Breast epithelium (tissue), 4 donors: ENCODE results near the gene BLOC1S3. TPM values are rescaled to one million over a fixed set of nuclear protein-coding genes. Genes with fewer than 3 reads are reported as not detected.

Experiments
- DNase-seq, 2 donors: peaks; one replicate each; pipeline ENCODE4 v3.0.0-alpha.2; 2019; ENCODE audit warnings: low spot score in 2 of 2
- H3K27ac ChIP-seq, 2 donors: fragments of 200-600 bp; sonication (generic) in 1 of 2; one replicate each; pipeline ENCODE4 v1.5.1; 2016 to 2019; ENCODE audit warnings: mild to moderate bottlenecking in 1 of 2
- H3K27me3 ChIP-seq, 2 donors: fragments of 200-600 bp; sonication (generic) in 1 of 2; one replicate each; pipeline versions ENCODE4 v1.5.1 to v1.6.0; 2017 to 2019; ENCODE audit warnings: control low read depth in 1 of 2, mild to moderate bottlenecking in 1 of 2
- H3K36me3 ChIP-seq: fragments of 200-600 bp; one replicate; pipeline ENCODE4 v1.5.1; 2019
- H3K4me1 ChIP-seq, 2 donors: fragments of 200-600 bp; sonication (generic); one replicate each; pipeline ENCODE4 v1.5.1; 2016 to 2019; ENCODE audit warnings: control low read depth in 1 of 2
- H3K4me3 ChIP-seq, 3 donors: fragments of 200-600 bp; sonication (generic); 1 replicate in 2 of 3; 2 replicates in 1 of 3; pipeline ENCODE4 v1.5.1; 2016 to 2019; ENCODE audit warnings: mild to moderate bottlenecking in 3 of 3, moderate library complexity in 2 of 3
- H3K9me3 ChIP-seq, 2 donors: fragments of 200-600 bp; sonication (generic) in 1 of 2; one replicate each; pipeline ENCODE4 v1.5.1; 2016 to 2019; ENCODE audit warnings: control low read depth in 1 of 2
- POLR2A ChIP-seq: fragments of 450-650 bp; IDR thresholded peaks from one replicate; pipeline ENCODE4 v1.6.1; 2016; ENCODE audit warnings: antibody characterized with exemption, mild to moderate bottlenecking, moderate library complexity
- POLR2AphosphoS5 ChIP-seq, 3 donors: sonication (generic); formaldehyde crosslinking; IDR thresholded peaks; one replicate each; pipeline ENCODE4 v1.6.1; 2017; ENCODE audit warnings: antibody characterized with exemption in 3 of 3
- intact Hi-C: fragments of 100-400 bp; cut with DNase I; formaldehyde crosslinking; loops from one replicate; pipeline ENCODE4 v1.15.1; 2023; ENCODE audit warnings: low total_unique reads
- total RNA-seq, 3 donors: library from RNA; depleted of rRNA; stranded (reverse); fragments of >200 nt; gene quantifications; one replicate each; pipeline ENCODE4 v1.1.0, GENCODE V29; 2016
- TF ChIP-seq, protein P1 (sequence below), 3 donors: fragments of 450-650 bp; IDR thresholded peaks; one replicate each; pipeline ENCODE4 v1.5.1; 2016 to 2017; ENCODE audit warnings: antibody characterized with exemption in 3 of 3, mild to moderate bottlenecking in 3 of 3, moderate library complexity in 3 of 3

Gene BLOC1S3
- total RNA-seq, 3 donors from 2014 or later, result 10.2 to 13.0 (median 10.6) TPM

DNA sequence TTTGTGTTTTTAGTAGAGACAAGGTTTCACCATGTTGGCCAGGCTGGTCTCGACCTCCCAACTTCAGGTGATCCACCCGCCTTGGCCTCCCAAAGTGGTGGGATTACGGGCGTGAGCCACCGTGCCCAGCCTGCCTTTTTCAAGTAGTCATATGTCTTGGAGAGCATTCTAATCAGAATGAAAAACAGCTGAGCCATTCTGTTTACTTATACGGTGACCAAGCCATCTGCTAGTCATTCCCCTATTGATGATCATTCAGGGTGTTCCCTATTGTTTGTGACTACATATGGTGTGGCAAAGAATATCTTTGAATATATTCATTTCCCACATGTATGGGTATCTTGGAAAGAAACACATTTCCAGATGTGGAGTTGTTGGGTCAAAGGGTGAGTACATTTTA, 17.2 kb downstream of the BLOC1S3 start:
- intact Hi-C loops, result no loop called here
- DNase-seq, result no peak

DNA sequence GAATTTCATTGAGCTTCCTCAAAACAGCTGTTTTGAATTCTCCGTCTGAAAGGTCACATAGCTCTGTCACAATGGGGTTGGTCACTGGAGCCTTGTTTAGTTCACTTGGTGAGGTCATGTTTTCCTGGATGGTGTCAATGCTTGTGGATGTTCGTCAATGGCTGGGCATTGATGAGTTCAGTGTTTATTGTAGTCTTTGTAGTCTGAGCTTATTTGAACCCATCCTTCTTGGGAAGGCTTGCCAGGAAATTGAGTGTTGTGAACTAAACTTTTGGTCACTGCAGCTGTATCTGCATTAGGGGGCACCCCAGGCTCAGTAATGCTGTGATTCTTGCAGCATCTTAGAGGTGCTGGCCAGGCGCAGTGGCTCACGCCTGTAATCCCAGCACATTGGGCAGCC, 22.0 kb downstream of the BLOC1S3 start:
- Histone ChIP-seq H3K4me3 (no peak overlapping the region), H3K27me3 (no peaks in the 10 kb centered on the region), H3K36me3 (no peaks in the 10 kb centered on the region), H3K27ac (no peak overlapping the region), H3K9me3 (no peaks in the 10 kb centered on the region), H3K4me1 (no peaks in the 10 kb centered on the region)
- DNase-seq, result no peak
- intact Hi-C loops, result no loop called here
- no peak for TF ChIP-seq POLR2A
- TF ChIP-seq, protein P1, sequence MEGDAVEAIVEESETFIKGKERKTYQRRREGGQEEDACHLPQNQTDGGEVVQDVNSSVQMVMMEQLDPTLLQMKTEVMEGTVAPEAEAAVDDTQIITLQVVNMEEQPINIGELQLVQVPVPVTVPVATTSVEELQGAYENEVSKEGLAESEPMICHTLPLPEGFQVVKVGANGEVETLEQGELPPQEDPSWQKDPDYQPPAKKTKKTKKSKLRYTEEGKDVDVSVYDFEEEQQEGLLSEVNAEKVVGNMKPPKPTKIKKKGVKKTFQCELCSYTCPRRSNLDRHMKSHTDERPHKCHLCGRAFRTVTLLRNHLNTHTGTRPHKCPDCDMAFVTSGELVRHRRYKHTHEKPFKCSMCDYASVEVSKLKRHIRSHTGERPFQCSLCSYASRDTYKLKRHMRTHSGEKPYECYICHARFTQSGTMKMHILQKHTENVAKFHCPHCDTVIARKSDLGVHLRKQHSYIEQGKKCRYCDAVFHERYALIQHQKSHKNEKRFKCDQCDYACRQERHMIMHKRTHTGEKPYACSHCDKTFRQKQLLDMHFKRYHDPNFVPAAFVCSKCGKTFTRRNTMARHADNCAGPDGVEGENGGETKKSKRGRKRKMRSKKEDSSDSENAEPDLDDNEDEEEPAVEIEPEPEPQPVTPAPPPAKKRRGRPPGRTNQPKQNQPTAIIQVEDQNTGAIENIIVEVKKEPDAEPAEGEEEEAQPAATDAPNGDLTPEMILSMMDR (IDR thresholded peaks at IDR 0.05), result no peak
- no peak for TF ChIP-seq POLR2AphosphoS5 (IDR thresholded peaks at IDR 0.05)

More for the DNA sequence above, 17.2 kb downstream of the BLOC1S3 start:
- no peak for TF ChIP-seq POLR2AphosphoS5 (IDR thresholded peaks at IDR 0.05)
- TF ChIP-seq POLR2A, result no peak
- no peak overlapping the region for H3K27ac ChIP-seq
- H3K27me3 ChIP-seq, result no peaks in the 10 kb centered on the region
- H3K4me1 ChIP-seq, result no peaks in the 10 kb centered on the region
- no peaks in the 10 kb centered on the region for H3K9me3 ChIP-seq
- H3K36me3 ChIP-seq, result no peaks in the 10 kb centered on the region
- no peak overlapping the region for H3K4me3 ChIP-seq

DNA sequence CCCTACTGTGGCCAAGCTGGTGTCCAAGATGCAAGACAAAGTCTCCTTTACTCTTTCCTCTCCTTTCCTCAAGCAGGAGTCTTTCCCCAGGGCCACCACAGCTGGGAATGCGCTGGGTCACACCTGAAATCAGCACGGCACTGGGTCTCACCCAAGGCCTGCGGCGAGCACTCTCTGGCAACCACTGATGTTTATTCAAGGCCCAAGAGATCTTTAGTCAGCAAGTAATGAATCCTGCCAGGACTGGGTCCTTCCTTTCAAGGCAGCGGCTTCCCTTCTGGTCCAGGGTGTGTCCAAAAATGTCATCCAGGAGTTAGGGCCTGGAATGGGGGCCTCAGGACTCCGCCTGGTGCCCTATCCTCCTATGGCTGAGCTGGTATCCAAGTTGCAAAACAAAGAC, 24.1 kb downstream of the BLOC1S3 start:
- TF ChIP-seq, protein P1 (IDR thresholded peaks at IDR 0.05), result no peak
- no peak for TF ChIP-seq POLR2A
- no peak for TF ChIP-seq POLR2AphosphoS5 (IDR thresholded peaks at IDR 0.05)
- no peaks in the 10 kb centered on the region for H3K9me3 ChIP-seq
- DNase-seq, result peak; percentile 62 to 78
- H3K36me3 ChIP-seq, result no peaks in the 10 kb centered on the region
- H3K27me3 ChIP-seq, result no peaks in the 10 kb centered on the region
- H3K27ac ChIP-seq, result peak overlapping the region; percentile 58 to 65
- intact Hi-C loops, result no loop called here
- no peaks in the 10 kb centered on the region for H3K4me1 ChIP-seq
- no peak overlapping the region for H3K4me3 ChIP-seq

DNA sequence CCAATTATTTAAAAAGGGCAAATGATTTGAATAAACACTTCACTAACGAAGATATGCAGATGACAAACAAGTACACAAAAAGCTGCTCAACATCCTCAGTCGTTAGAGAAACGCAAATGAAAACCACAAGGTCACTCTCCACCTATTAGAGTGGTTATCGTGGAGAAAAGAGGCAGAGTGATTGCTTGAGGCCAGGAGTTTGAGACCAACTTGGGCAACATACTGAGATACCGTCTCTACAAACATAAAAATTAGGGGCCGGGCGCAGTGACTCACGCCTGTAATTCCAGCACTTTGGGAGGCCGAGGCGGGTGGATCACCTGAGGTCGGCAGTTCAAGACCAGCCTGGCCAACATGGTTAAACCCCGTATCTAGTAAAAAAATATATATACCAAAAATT, 27.2 kb downstream of the BLOC1S3 start:
- intact Hi-C loops, result no loop called here
- H3K4me1 ChIP-seq, result no peaks in the 10 kb centered on the region
- no peak overlapping the region for H3K27ac ChIP-seq
- H3K27me3 ChIP-seq, result no peaks in the 10 kb centered on the region
- no peak overlapping the region for H3K4me3 ChIP-seq
- no peak for DNase-seq
- H3K36me3 ChIP-seq, result no peaks in the 10 kb centered on the region
- TF ChIP-seq, protein P1 (IDR thresholded peaks at IDR 0.05), result no peak
- TF ChIP-seq POLR2AphosphoS5 (IDR thresholded peaks at IDR 0.05) (no peak), POLR2A (no peak)
- H3K9me3 ChIP-seq, result no peaks in the 10 kb centered on the region

DNA sequence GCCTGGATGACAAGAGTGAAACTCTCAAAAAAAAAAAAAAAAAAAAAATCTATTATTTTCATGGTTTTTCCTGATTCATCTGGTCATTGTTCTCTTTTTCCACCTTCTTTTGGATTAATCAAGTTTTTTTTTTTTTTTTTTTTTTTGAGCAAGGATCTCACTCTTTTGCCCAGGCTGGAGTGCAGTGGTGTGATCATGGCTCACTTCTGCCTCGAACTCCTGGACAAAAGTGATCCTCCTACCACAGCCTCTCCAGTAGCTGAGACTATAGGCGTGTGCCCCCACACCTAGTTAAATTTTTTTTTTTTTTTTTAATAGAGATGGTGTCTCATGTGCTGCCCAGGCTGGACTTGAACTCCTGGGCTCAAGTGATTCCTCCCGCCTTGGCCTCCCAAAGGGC, 27.7 kb downstream of the BLOC1S3 start:
- TF ChIP-seq, protein P1 (IDR thresholded peaks at IDR 0.05), result no peak
- no peak for TF ChIP-seq POLR2A
- TF ChIP-seq POLR2AphosphoS5 (IDR thresholded peaks at IDR 0.05), result no peak
- intact Hi-C loops, result no loop called here

More for the DNA sequence above, 27.7 kb downstream of the BLOC1S3 start:
- Histone ChIP-seq H3K27me3 (no peaks in the 10 kb centered on the region), H3K9me3 (no peaks in the 10 kb centered on the region), H3K36me3 (no peaks in the 10 kb centered on the region), H3K4me3 (no peak overlapping the region), H3K4me1 (no peaks in the 10 kb centered on the region), H3K27ac (no peak overlapping the region)
- no peak for DNase-seq
